Ovary (tissue), 7 donors: ENCODE measurements around the gene CCR5AS.
"Not testable (repeated sequence)": the region's sequence is repeated elsewhere in the genome, so short reads cannot be mapped to it uniquely, and the experiment has no call there.

ENCODE experiments used
- DNase-seq, 5 donors: peaks; one replicate each; pipeline ENCODE4 v3.0.0-alpha.2; 2019 to 2020
- H3K27ac ChIP-seq, 2 donors: fragments of 200-600 bp; one replicate each; pipeline versions ENCODE4 v1.5.1 to v1.8.0; 2019 to 2022
- H3K27me3 ChIP-seq: fragments of 200-600 bp; one replicate; pipeline ENCODE4 v1.8.0; 2022
- H3K36me3 ChIP-seq: fragments of 200-600 bp; sonication (generic); one replicate; pipeline ENCODE4 v1.5.1; 2019
- H3K4me1 ChIP-seq: one replicate; pipeline ENCODE4 v1.8.1; 2013; ENCODE audit warnings: mild to moderate bottlenecking, moderate library complexity; ENCODE audit not compliant: insufficient read depth
- H3K4me3 ChIP-seq: fragments of 200-600 bp; sonication (generic); one replicate; pipeline ENCODE4 v1.5.1; 2017
- H3K9me3 ChIP-seq, 2 donors: fragments of 200-600 bp in 1 of 2; sonication (generic) in 1 of 2; one replicate each; pipeline versions ENCODE4 v1.5.1 to v1.8.1; 2013 to 2019; ENCODE audit warnings: mild to moderate bottlenecking in 1 of 2, moderate library complexity in 1 of 2
- CTCF ChIP-seq, 3 donors: fragments of 450-650 bp in 2 of 3; fragments of 200-600 bp in 1 of 3; IDR thresholded peaks; one replicate each; pipeline versions ENCODE4 v1.5.1 to v1.8.0; 2016 to 2022; ENCODE audit warnings: antibody characterized with exemption in 3 of 3, mild to moderate bottlenecking in 1 of 3
- EP300 ChIP-seq: sonication (generic); formaldehyde crosslinking; IDR thresholded peaks from one replicate; pipeline ENCODE4 v1.6.1; 2017; ENCODE audit warnings: antibody characterized with exemption
- POLR2A ChIP-seq: fragments of 450-650 bp; IDR thresholded peaks from one replicate; pipeline ENCODE4 v1.6.1; 2017; ENCODE audit warnings: antibody characterized with exemption, mild to moderate bottlenecking, moderate library complexity
- WGBS, 3 donors: extraction: QIAGEN DNeasy Blood & Tissue Kit in 1 of 3; methylation state at CpG; one replicate each; pipeline versions ENCODE4 v1.1.5 to v1.1.7; 2013 to 2017; 5-methylcytosine and 5-hydroxymethylcytosine counted together
- intact Hi-C, 4 donors: fragments of 100-400 bp; cut with DNase I; formaldehyde crosslinking; loops; one replicate each; pipeline versions ENCODE4 v1.11.0 to v1.15.1; 2022 to 2023
- donor health status: DM: no; HTN: no; CAD: no; lungs with moderate emphysema.
- donor health status: DM: no; HTN: no; CAD: no.
- donor health status: Bipolar disorder and iron deficiency.
- donor health status: DM: no; HTN: no; CAD: no.
- donor health status: DM: yes; HTN: yes; CAD: no.

CCR5AS gene

GRCh38 chr3:46393011-46393410 lies 13.9 kb downstream of the CCR5AS start:
- Histone ChIP-seq H3K4me1 (no peaks in the 10 kb centered on the region), H3K4me3 (no peak overlapping the region), H3K27ac (no peak overlapping the region), H3K27me3 (no peaks in the 10 kb centered on the region), H3K36me3 (no peaks in the 10 kb centered on the region), H3K9me3 (no peaks in the 10 kb centered on the region)
- no peak for DNase-seq
- intact Hi-C loops = no loop called here
- TF ChIP-seq POLR2A (no peak), CTCF (IDR thresholded peaks at IDR 0.05) (no peak)
- WGBS, 3 donors = 63 to 71% (median 68%) methylated on average over 2 of the region's 2 CpGs

DNA sequence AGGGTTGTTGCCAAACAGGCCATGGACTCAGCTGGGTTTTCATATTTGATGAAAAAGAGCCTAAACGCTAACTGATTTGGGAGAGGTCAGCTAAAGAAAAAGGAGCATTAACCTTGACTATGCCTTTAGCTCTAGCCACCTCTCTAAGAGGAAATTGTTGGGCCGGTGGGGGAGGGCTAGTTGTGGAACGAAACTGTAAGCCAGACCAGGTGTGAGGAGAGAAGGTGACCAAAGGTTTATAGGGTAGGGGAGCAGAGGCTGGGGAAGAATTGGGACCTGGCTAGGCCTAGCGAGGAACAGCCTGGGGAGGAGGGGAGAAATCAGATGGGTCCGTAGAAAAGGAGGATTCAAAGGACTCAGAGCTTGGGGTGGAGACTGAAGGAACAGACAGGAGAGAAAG lies 15.3 kb downstream of the CCR5AS start:
- H3K27ac ChIP-seq, H3K27me3 ChIP-seq, H3K36me3 ChIP-seq, intact Hi-C loops, H3K4me1 ChIP-seq, H3K9me3 ChIP-seq, H3K4me3 ChIP-seq, DNase-seq: not testable (repeated sequence)
- WGBS, 3 donors = 84 to 86% (median 84%) methylated on average over 5 of the region's 5 CpGs

DNA sequence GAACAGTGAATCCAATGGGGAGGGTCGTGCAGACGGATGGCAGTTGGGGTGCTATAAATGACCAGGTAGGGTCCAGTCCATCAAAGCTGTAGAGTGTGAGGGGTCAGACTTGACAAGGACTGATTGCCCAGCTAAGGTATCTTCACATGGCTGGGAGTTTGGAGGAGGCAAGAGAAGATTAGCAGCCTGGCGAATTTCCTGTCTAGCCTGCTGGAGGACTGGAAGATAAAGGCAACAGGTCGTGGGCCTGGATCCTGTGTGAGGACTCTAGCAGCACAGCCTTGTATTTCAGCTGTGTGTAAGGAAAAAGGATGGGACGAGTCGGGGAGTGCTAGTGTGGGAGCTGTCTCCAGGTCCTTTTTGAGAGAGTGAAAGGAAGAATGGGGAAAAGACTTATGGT lies 17.6 kb downstream of the CCR5AS start:
- intact Hi-C loops = no loop called here
- Histone ChIP-seq H3K36me3 (no peaks in the 10 kb centered on the region), H3K27me3 (no peaks in the 10 kb centered on the region), H3K4me3 (no peak overlapping the region), H3K27ac (no peak overlapping the region), H3K4me1 (no peaks in the 10 kb centered on the region), H3K9me3 (no peaks in the 10 kb centered on the region)
- WGBS, 3 donors = 45 to 55% (median 53%) methylated on average over 6 of the region's 6 CpGs
- TF ChIP-seq CTCF (IDR thresholded peaks at IDR 0.05) = no peak
- TF ChIP-seq POLR2A = no peak
- no peak for TF ChIP-seq EP300
- no peak for DNase-seq

DNA sequence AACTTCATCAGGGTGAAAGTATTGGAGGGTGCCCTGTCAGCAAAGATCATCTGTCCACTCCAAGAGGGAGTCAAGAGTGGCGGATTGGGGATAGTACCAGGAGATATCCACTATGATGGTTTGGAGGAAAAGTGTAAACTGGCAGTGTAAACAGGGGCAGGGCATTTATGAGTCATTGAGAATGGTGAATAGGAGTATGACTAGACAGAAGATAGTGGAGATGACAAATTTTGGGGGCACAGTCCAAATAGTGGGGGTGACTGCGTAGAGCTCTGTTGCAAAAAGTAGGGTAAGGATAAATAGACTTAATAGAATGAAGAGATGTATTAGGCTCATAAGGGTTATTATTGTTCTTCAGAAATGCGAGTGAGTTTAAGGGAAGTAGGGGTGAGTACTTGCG lies 18.0 kb downstream of the CCR5AS start:
- H3K27ac ChIP-seq, intact Hi-C loops: not testable (repeated sequence)
- 86 to 92% (median 89%) methylated on average over 4 of the region's 4 CpGs for WGBS, 3 donors

DNA sequence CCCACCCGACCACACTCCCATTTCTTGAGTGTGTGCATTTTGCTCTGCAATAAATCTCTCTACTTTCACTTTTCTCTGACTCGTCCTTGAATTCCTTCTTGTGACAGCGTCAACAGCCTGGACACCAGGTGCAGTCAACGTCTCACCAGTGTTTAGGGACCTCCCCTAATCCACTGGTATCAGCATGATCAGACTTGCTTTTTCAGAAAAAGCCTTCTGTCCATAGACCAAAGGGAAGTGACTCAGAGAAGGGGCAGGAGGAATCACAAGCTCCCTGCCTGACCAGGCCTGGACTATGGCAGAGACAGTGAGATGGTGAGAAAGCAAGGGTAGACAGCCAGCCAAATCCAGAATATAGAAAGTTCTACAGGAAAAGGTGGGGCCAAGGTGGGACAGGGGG lies 20.7 kb downstream of the CCR5AS start:
- Histone ChIP-seq H3K27ac (no peak overlapping the region), H3K27me3 (no peaks in the 10 kb centered on the region), H3K9me3 (no peaks in the 10 kb centered on the region), H3K4me1 (no peaks in the 10 kb centered on the region), H3K36me3 (no peaks in the 10 kb centered on the region), H3K4me3 (no peak overlapping the region)
- 22 to 43% (median 25%) methylated on average over 4 of the region's 4 CpGs for WGBS, 3 donors
- intact Hi-C loops = no loop called here
- TF ChIP-seq EP300 = no peak
- no peak for TF ChIP-seq POLR2A
- TF ChIP-seq CTCF (IDR thresholded peaks at IDR 0.05) = no peak
- no peak for DNase-seq

More for the DNA sequence above, 18.0 kb downstream of the CCR5AS start:
- not testable (repeated sequence) for H3K4me3 ChIP-seq, H3K36me3 ChIP-seq, H3K9me3 ChIP-seq, DNase-seq, H3K4me1 ChIP-seq, H3K27me3 ChIP-seq

GRCh38 chr3:46383951-46384330 lies 22.9 kb downstream of the CCR5AS start:
- no peaks in the 10 kb centered on the region for H3K27me3 ChIP-seq
- H3K4me3 ChIP-seq = no peak overlapping the region
- no peaks in the 10 kb centered on the region for H3K36me3 ChIP-seq
- WGBS, 3 donors = 61 to 72% (median 68%) methylated on average over 5 of the region's 5 CpGs
- TF ChIP-seq EP300 (no peak), POLR2A (no peak), CTCF (IDR thresholded peaks at IDR 0.05) (no peak)
- intact Hi-C loops = no loop called here
- H3K9me3 ChIP-seq = no peaks in the 10 kb centered on the region
- H3K27ac ChIP-seq = no peak overlapping the region
- H3K4me1 ChIP-seq = peaks cover 4% of the 10 kb centered on the region
- DNase-seq = no peak
